Neutrophil (primary cell): Measurements from ENCODE around the gene MYL10.

Experiments used
- H3K27ac ChIP-seq: fragments of 200-600 bp; sonication (generic); 2 replicates; pipeline ENCODE4 v1.5.1; 2016; ENCODE audit warnings: mild to moderate bottlenecking, moderate library complexity
- H3K27me3 ChIP-seq: fragments of 200-600 bp; sonication (generic); 2 replicates; pipeline ENCODE4 v1.6.0; 2016; ENCODE audit warnings: mild to moderate bottlenecking
- H3K36me3 ChIP-seq: fragments of 200-600 bp; sonication (generic); 2 replicates; pipeline ENCODE4 v1.5.1; 2017
- H3K4me1 ChIP-seq, 2 experiments: fragments of 200-600 bp in 1 of 2; sonication (generic) in 1 of 2; 1 replicate in 1 of 2; 2 replicates in 1 of 2; pipeline versions ENCODE4 v1.5.1 to v1.6.1; 2013 to 2016; ENCODE audit warnings: low read depth in 1 of 2, low read length in 1 of 2, mild to moderate bottlenecking in 1 of 2, moderate library complexity in 1 of 2; ENCODE audit not compliant: control insufficient read depth in 1 of 2, insufficient read depth in 1 of 2
- H3K4me3 ChIP-seq, 2 experiments: fragments of 200-600 bp in 1 of 2; sonication (generic) in 1 of 2; 1 replicate in 1 of 2; 2 replicates in 1 of 2; pipeline ENCODE4 v1.5.1; 2013 to 2016; ENCODE audit warnings: low read depth in 1 of 2, low read length in 1 of 2, mild to moderate bottlenecking in 1 of 2, moderate library complexity in 1 of 2
- H3K9me3 ChIP-seq: fragments of 200-600 bp; sonication (generic); 2 replicates; pipeline ENCODE4 v1.5.1; 2016
- CTCF ChIP-seq: fragments of 200-600 bp; sonication (generic); IDR thresholded peaks from 2 replicates; pipeline ENCODE4 v1.5.1; 2016; ENCODE audit warnings: antibody characterized with exemption

The MYL10 gene

GRCh38 chr7:101631224-101631714, 2.2 kb upstream of the MYL10 start:
- no peak overlapping the region for H3K27ac ChIP-seq
- no peaks in the 10 kb centered on the region for H3K36me3 ChIP-seq
- no peaks in the 10 kb centered on the region for H3K4me1 ChIP-seq
- H3K4me3 ChIP-seq = no peak overlapping the region
- H3K27me3 ChIP-seq = peaks cover 13% of the 10 kb centered on the region
- no peaks in the 10 kb centered on the region for H3K9me3 ChIP-seq
- TF ChIP-seq CTCF = no peak

DNA sequence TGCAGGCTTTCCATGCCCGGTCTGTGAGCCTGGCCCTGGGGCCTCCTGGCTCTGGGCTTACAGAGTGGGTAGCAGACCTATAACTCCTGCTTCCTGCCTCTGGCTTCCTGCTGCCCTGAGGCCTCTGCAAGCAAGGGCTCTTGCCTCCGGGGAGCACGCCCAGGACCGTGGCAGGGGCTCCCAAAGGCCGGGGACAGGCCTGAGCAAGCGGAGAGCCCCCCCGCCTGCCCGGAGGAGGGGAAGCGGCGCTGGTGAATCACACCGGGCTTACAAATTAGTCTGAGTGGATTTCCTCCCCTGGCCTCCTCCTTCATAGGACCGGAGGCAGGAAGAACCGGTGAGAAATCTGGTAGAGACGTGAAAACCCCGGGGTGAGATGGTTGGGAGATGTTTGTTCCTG, 1.5 kb upstream of the MYL10 start:
- no peaks in the 10 kb centered on the region for H3K9me3 ChIP-seq
- H3K4me1 ChIP-seq = no peaks in the 10 kb centered on the region

DNA sequence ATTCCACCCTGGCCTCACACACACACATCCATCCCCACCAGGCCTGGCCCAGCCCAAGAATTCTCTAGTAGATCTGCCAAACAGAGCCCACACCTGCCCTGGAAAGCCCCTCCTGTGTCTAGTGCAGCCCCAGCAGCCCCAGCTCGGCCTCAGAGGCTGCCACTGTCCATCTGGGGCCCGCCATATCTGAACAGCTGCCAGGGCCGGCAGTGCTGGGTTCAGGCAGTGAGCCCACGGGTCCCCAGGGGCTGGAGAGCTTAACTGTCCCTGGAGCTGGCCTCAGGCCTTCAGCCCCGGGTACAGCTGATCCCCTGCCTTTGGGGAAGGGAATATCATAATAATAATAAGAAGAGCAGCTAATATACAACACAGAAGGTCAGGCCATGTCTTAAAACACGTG, 574 bp downstream of the MYL10 start:
- no peak overlapping the region for H3K4me3 ChIP-seq
- TF ChIP-seq CTCF = no peak
- H3K9me3 ChIP-seq = no peaks in the 10 kb centered on the region
- H3K27me3 ChIP-seq = peaks cover 40% of the 10 kb centered on the region
- no peak overlapping the region for H3K27ac ChIP-seq
- H3K36me3 ChIP-seq = no peaks in the 10 kb centered on the region
- H3K4me1 ChIP-seq = no peaks in the 10 kb centered on the region

More for the DNA sequence above, 1.5 kb upstream of the MYL10 start:
- TF ChIP-seq CTCF = no peak
- Histone ChIP-seq H3K27me3 (peaks cover 20% of the 10 kb centered on the region), H3K36me3 (no peaks in the 10 kb centered on the region), H3K27ac (no peak overlapping the region), H3K4me3 (no peak overlapping the region)

DNA sequence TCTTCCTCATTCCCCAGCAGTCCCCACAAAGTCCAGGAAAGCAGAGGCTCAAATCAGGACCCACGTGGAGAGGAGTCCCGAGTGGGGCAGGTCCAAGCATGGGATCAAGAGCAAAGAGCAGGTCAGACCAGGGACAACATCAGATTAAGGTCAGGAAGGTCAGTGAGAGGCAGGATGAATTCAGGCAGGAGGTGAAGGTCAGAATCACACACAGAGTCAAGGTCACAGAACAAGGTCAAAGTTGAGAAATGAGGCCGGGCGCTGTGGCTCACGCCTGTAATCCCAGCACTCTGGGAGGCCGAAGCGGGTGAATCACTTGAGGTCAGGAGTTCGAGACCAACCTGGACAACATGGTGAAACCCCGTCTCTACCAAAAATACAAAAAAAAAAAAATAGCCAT, 2.3 kb downstream of the MYL10 start:
- H3K9me3 ChIP-seq = no peaks in the 10 kb centered on the region
- H3K36me3 ChIP-seq = no peaks in the 10 kb centered on the region
- H3K27me3 ChIP-seq = peaks cover 40% of the 10 kb centered on the region
- H3K4me1 ChIP-seq = no peaks in the 10 kb centered on the region
- H3K27ac ChIP-seq = no peak overlapping the region
- no peak for TF ChIP-seq CTCF
- H3K4me3 ChIP-seq = no peak overlapping the region

GRCh38 chr7:101626069-101626671, 2.9 kb downstream of the MYL10 start:
- no peak overlapping the region for H3K4me3 ChIP-seq
- no peak for TF ChIP-seq CTCF
- H3K27me3 ChIP-seq = peaks cover 40% of the 10 kb centered on the region
- H3K9me3 ChIP-seq = no peaks in the 10 kb centered on the region
- no peaks in the 10 kb centered on the region for H3K4me1 ChIP-seq
- no peak overlapping the region for H3K27ac ChIP-seq
- no peaks in the 10 kb centered on the region for H3K36me3 ChIP-seq
